GM19395 (cell line): Measurements from ENCODE around the gene GALNT7.

Experiments used
- ATAC-seq: cut with Tn5 transposase; IDR thresholded peaks from one replicate; pipeline ENCODE4 v1.9.1; 2021; ENCODE audit warnings: mild to moderate bottlenecking, moderate library complexity; ENCODE audit not compliant: unreplicated experiment

The GALNT7 gene

GRCh38 chr4:173230062-173230461, 61.5 kb downstream of the GALNT7 start:
- ATAC-seq = no peak

GRCh38 chr4:173231916-173232315, 63.3 kb downstream of the GALNT7 start:
- no peak for ATAC-seq

- no peak for ATAC-seq
Measured at GRCh38 chr4:173233857-173234256, 65.2 kb downstream of the GALNT7 start.

GRCh38 chr4:173235050-173235449, 66.4 kb downstream of the GALNT7 start:
- ATAC-seq = no peak

- ATAC-seq = no peak
Measured at GRCh38 chr4:173236301-173236700, 67.7 kb downstream of the GALNT7 start.

GRCh38 chr4:173237152-173237551, 68.5 kb downstream of the GALNT7 start:
- no peak for ATAC-seq

- no peak for ATAC-seq
Measured at GRCh38 chr4:173237762-173238161, 69.2 kb downstream of the GALNT7 start.

- no peak for ATAC-seq
Measured at GRCh38 chr4:173240696-173241095, 72.1 kb downstream of the GALNT7 start.

GRCh38 chr4:173242466-173243250, 74.0 kb downstream of the GALNT7 start:
- no peak for ATAC-seq

- no peak for ATAC-seq
Measured at GRCh38 chr4:173243321-173243720, 74.7 kb downstream of the GALNT7 start.

GRCh38 chr4:173243917-173244658, 75.5 kb downstream of the GALNT7 start:
- ATAC-seq = peak; percentile 71

GRCh38 chr4:173245952-173246351, 77.3 kb downstream of the GALNT7 start:
- no peak for ATAC-seq

GRCh38 chr4:173246719-173247118, 78.1 kb downstream of the GALNT7 start:
- peak; percentile 52 for ATAC-seq

GRCh38 chr4:173247321-173247720, 78.7 kb downstream of the GALNT7 start:
- ATAC-seq = no peak

GRCh38 chr4:173248690-173249089, 80.1 kb downstream of the GALNT7 start:
- no peak for ATAC-seq

GRCh38 chr4:173252024-173252935, 83.7 kb downstream of the GALNT7 start:
- peak; percentile 96 for ATAC-seq

- no peak for ATAC-seq
Measured at GRCh38 chr4:173253561-173253960, 85.0 kb downstream of the GALNT7 start.

GRCh38 chr4:173254646-173255045, 86.0 kb downstream of the GALNT7 start:
- ATAC-seq = no peak

- ATAC-seq = no peak
Measured at GRCh38 chr4:173256825-173257224, 88.2 kb downstream of the GALNT7 start.

- ATAC-seq = peak; percentile 87
Measured at GRCh38 chr4:173257732-173258717, 89.4 kb downstream of the GALNT7 start.
